NCI-H128 (cell line): ENCODE data around the gene ZNF23.

Source experiments
- DNase-seq: peaks from one replicate; lab custom pipeline; 2025; ENCODE audit not compliant: unreplicated experiment; lab: John Stamatoyannopoulos, UW

Gene ZNF23

DNA sequence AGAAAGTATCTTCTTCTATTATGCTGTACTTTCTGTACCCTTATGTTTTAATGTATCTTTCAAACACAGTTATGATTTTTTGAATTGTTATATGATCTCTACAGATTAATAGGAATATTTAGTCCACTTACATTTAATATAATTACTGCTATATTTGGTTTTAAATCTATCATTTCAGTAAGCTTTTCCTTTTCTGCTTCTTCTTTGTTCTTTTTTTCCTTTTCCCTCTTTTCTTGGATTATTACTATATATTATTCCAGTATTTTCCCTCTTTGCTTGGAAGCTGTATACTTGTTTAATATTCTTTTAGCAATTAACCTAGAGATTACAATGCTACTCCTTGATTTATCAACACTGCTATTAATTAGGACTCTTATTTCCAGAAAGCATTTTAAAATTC lies 33.7 kb downstream of the ZNF23 start:
- DNase-seq, result no peak

DNA sequence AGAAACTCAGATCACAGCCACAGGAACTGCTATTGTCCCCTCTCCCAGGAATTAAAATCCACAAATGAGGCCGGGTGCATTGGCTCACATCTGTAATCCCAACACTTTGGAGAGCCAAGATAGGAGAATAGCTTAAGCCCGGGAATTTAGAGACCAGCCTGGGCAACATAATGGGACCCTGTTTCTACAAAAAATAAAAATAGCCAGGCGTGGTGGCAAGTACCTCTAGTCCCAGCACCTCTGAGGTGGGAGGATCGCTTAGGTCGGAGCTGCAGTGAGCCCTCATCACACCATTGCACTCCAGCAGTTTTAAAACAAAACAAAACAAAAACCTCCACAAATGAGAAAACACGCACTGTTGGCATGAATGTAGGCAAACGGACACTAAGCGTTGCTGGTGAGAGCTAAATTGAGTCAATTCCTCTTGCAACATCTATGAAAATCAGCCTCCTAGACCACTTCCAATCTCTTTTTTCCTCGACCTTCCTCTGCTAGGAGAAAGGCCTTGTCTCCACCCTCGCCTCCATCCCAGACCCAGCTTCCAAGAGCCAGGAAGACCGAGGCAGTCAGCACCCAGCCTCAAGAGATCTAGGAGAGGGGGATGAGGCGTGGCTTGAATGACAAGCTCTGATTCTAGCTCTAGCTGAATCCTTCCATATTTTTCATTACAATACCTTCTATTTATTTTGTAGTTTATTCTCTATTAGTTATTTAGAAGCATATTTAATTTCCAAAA lies 35.0 kb downstream of the ZNF23 start:
- DNase-seq, result no peak

DNA sequence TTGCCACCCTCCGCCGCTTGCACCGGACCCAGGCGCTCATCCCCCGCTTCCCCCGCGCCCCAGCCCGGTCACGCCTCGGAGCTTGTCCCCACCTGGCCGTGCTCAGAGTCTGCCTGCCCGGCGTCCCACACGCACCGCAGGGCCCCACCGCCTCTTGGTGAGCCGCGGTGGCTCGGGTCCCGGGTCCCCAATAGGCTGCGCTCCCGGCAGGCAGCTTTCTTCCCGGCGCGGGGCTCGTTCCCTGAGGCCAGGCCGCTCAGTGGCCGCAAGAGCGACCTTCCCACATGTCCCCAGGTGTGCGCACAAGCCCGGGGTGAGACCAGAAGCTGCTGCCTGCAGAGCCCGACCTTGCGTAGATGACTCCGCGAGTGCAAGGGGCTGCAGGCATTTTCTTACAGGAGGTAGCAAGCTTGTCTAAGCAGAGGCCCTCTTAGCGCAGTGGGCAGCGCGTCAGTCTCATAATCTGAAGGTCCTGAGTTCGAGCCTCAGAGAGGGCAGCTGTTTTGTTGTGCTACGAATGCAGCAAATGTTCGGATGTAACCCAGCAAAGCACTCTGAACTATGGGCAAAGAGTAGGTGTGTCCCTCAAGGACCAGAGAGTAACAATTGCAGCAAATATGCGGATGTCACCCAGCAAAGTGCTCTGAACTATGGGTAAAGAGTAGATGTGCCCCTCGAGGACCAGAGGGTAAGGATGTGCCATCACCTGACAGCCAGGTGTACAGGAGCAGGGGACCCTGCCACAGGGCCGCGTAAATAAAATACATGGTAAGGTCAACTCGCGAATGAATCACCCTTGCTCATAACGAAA lies 35.8 kb downstream of the ZNF23 start:
- DNase-seq, result no peak

DNA sequence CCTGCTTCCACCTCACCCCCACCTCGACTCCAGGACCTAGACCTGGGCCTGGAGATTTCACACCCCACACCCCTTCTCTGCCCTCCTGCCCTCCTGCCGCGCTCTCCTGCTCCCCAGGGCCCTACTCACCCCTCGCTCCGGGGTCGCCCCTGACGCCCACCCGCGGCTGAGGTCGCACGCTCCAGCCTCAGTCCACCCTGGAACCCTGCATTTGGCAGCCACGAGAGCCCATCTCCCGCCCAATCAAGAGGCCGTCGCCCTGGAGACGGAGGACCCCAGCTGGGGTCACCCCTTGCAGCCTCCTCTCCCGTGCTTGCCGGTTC lies 36.3 kb downstream of the ZNF23 start:
- DNase-seq, result no peak

DNA sequence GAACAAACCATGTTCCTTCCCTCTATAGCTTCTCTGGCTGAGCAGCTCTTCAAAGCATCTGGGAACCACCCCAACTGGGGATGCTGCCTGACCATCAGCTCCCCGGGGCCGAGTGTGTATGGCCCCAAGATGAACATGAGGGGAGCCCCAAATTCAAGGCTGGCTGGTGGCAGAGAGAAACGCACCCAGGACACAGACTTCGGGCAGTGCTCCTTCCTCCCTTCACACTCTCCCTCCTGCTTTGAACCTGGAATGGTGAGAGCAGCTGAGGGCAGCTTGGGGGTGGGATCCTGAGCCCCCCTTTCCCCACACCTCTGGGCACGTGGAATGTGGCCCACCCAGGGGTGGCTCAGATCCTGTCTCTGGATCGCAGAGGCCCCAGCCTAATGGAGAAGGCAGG lies 37.4 kb downstream of the ZNF23 start:
- DNase-seq, result no peak

DNA sequence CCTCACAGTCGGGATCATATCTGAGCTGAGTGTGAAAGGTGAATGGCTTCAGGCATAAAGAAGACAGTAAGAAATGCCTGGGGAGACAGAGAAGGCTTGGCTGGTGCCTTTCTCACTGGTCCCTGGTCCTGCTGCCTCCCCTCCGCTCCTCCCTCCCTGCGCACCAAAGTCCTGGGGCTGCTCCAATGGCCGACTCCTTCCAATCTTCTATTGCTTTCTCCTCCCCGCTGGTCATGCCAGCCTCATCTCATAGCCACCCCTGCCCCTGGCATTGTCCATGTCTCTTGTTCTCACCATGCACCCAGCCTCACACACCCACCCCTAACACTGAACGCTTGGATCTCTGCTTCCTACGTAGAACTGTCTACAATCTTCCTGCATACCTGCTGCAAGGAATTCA lies 38.2 kb downstream of the ZNF23 start:
- DNase-seq, result no peak

DNA sequence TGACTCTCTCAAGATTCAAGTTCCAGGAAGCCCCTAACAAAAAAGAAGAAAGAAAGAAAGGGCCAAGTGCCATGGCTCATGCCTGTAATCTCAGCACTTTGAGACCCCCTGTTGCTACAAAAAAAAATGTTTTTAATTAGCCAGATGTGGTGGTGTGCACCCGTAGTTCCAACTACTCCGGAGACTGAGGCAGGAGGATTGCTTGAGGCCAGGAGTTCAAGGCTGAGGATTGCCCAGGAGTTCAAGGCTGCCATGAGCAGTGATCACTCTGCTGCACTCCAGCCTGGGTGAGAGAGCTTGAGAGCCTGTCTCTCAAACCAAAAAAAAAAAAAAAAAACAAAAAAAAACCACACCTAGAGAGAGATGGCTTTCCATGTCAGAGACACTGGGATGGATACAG lies 39.0 kb downstream of the ZNF23 start:
- DNase-seq, result no peak

DNA sequence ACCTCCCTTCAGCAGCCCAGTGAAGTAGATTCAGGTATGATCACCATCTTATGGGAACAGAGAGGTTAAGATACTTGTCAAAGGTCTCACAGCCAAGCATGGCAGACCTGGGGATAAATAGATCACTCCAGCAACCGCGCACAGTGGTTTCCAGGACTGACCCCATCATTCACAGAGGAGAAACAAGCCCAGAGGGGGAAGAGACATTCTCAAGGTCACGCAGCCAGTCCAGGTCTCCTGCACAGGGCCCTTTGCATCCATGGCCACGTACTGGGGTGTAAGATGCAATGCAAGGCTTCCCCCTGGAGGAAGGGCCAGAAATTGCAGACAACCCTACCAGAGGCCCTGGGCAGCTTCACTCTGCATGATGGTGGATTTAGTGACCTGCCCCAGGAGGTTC lies 40.1 kb downstream of the ZNF23 start:
- no peak for DNase-seq

DNA sequence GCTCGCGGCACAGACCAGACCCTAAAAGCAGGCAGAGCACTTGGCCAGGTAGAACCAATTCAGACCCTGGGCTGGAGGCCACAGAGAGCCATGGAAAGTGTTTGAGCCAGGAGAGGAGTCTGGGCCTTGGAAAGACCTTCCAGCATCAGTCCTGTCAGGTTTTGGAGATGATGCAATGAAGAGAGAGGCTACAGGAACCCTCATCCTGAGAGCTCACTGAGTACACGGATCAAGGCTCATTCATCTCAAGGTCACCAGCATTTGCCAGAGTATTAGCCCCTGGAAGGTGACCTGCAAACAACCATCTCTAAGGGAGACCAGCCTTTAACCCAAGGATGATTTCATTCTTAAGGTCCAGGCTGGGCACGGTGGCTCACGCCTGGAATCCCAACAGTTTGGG lies 48.0 kb downstream of the ZNF23 start:
- DNase-seq, result no peak

DNA sequence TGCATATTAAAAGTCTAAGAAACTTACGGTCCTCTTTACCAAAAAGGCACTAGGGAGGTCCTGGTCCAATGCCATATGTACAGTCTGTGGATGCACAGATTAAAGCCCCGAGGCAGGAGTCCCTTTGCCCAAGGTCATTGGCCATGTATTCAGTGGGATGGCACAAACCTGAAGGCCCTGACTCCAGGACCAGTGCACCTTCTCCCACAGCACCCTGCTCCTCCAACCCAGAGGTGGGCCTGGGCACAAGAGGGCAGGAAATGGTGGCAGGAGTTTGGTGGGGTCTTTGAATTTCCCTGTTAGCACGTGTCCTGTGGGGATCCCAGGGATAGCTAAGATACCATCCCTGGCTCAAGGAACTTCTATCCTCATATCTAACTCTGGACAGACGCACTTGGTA lies 48.7 kb downstream of the ZNF23 start:
- no peak for DNase-seq

DNA sequence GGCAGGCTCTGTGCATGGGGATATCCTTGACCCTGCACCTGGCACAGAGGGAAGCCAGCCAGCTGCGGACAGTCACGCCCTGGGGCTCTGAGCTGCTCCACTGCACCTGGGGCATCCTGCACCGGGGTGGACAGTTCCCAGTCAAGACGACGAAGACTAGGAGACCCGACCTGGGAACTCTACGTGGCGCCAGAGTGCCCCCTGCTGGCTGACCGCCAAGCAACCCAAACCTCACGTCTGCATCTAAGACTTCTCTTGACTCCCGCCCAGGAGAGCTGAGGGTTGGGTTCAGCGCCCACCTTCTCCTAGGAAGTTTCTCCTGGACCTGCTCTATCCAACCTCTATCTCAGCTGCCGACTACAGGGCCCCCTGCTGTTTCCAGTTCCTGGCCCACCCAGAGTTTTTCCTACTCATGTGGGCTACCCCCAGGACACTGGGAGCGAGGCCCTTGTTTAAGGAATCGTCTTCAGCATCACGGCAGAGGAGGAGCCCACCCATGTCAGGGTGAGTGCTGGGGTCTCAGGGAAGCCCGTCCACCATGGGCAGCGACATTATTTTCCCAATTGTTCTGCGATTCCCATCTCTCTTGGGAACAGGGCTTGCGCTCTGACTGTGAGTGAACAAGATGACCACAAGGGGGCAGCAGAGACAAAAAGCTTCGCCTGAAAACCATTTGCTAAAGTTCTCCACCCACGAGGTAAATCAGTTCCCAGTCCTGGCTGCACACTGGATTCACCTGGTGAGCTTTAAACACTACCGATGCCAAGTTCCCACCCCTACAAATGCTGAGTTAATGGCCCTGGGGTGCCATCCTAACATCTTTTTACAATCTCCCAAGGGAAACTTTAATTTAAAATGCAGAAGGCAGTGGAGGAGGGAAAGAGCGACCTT lies 49.5 kb downstream of the ZNF23 start:
- peak; percentile 53 for DNase-seq

DNA sequence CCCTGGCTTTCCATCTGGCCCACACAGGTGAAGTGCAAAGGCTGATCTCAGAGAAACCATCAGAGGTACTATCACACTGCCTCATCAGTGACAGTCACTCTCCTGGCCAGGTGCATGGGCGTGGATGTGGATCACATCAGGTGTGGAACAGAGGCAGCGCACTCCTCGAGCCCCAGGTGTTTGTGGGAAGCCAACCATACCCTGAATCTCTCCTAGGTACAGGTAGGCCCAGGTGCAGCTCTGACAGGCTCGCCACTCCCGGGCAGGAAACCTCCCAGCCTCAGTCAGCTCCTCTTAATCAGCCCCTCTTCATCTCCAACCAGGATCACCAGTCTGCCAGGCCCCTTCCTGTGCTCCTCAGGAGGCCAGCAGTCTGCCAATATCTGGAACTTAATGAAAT lies 51.9 kb downstream of the ZNF23 start:
- DNase-seq, result no peak

DNA sequence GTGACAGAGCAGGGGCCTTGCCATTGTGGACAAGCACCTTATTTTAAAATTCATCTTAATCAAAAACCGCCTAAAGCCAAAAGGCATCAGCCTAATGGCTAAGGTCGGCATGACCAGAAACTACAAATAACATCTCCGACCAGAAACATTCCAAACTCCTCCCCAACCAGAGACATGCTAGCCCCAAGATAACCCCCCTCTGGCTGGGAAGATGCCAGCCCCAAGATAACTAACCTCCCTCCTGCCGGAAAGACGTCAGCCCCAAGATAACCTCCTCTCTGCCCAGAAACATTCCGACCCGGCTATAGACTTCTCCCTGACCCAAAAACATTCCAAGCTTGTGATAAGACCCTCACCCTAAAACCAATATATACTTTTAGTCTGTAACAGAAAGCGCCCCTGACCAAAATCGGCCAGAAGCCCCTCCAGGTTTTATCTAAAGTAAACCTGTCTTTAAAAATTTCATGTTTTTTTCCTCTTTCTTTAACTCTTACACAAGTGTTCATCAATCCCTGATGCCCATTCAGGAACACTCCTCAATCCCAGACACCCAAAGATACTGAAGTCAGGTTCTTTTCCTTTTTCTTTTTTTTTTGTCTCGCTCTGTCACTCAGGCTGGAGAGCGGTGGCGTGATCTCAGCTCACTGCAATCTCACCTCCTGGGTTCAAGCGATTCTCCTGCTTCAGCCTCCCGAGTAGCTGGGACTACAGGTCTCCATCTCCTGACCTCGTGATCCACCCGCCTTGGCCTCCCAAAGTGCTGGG lies 52.9 kb downstream of the ZNF23 start:
- DNase-seq, result no peak

DNA sequence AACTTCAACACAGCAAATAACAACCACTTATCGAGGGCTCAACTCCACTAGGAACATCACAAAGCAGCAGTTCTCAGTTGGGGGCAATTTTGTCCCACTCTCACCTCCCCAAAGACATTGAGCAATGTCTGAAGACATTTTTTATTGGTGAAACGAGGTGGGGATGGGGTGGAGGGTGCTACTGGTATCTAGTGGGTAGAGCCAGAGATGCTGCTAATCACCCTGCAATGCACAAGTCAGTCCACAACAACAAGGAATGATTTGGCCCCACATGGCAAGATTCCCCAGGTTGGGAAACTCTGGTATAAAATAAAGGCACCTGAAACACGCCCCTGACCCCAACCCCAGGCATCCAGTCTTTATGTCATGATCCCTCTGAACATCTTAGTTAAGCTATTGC lies 53.5 kb downstream of the ZNF23 start:
- DNase-seq, result no peak

DNA sequence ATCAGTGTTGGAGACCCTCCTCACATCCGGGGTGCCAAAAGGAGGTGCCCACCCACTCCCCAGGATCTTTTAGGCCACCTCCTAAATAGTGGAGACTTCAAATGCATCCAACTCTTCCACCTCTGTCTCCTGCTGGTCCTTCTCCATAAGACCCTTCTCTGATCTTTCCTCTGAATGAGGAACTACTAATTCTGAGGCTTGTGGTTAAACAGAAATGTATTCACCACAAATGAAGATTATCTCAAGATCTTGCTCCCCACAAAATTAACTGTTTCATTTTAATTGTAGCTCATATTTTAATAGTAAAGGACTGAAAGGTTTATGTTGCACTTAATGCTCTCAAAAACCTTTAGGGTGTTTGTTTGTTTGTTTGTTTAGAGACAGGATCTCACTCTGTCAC lies 54.3 kb downstream of the ZNF23 start:
- DNase-seq, result no peak

DNA sequence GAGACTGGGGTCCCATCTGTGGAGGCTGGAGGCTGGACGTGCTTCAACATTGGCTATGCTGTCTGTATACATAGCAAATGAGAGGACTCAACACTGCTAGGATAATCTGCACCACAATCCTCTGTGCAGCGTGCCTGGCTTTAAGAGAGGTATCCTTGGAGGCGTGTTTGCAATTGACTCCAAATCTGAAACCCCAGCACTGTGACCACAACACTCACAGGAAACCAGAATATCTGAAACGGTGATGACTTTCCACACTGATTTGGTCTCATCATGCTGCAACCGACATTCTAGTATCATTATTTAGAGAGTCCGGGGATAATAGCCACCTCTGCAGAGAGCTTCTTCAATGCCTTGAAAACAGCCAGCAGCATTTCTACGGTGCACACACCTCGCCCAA lies 55.3 kb downstream of the ZNF23 start:
- no peak for DNase-seq

DNA sequence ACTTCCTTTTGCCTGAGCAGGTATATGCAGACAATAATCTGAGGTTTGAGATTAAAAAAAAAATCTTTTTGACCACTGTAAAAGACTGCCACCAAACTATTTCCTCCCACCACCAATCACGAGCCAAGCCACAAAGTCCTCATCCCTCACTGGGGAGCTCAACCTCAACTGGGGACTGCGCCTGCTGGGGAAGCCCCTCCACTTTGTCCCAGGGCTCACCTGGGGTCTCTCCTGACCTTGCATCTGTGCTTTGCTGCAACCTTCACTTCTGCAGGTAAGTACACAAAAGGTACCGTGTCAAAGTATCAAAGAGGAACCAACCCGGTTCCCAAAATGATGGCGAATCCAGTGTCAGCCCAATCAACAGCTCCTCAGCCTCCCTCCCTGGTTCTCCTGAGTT lies 55.7 kb downstream of the ZNF23 start:
- no peak for DNase-seq

DNA sequence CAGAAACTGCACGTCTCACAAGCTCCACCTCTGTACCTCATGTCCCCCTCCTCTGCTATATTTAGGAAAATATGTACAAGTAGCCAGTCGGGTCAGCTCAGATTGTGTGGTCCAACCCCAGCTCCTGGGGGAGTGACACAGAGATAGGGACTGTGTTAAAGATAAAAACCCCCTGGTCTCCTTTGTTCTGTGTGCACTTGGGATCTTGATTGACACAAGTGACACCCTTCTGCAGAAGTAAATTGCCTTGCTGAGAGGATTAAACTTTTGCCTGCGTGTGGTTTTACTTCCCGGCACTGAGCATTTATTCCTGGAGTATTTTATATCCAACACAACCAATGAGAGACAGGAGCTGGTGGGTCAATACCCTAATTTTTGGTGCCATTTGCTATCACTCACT lies 57.7 kb downstream of the ZNF23 start:
- DNase-seq, result no peak

DNA sequence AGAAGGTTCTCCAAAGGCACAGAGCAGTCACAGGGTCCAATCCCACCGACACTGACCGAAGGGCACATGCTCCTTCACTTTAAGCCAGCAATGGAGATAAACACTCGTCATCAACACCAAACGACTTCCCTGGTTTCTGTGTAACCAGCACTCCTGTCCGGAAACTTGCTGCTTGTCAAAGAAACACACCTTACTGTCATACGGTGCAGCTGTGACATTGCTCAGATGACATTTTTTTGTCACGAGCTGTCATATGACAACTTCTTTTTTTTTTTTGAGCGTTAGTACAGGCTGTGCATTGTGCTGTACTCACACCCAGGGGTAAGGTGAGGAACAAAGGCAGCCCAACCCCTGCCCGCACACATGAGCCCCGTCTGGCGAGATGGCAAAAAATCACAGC lies 59.4 kb downstream of the ZNF23 start:
- DNase-seq, result no peak

DNA sequence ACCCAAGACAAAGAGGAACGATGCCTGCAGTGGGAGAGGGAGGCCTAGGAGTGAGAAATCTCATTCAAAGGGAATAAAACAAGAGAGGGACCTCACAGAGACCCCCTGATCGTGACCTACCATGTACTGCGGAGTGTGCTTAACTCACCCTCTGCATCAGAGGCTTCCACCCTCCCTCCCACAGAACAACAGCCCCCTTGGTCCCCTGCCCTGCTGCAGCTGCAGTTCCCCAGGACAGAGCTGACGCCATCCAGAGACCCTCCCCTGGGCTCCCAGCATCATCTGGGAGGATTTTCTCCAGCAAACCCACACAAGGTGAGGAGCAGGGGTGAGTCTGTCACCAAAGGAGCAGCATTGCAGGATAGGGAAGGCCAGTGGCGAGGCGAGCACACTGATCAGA lies 60.0 kb downstream of the ZNF23 start:
- DNase-seq, result no peak
